H1 (cell line): ENCODE data around the gene CIB2. TPM values are rescaled to one million over a fixed set of nuclear protein-coding genes. Genes with fewer than 3 reads are reported as not detected.

Experiments used
- BACH1 ChIP-seq: IDR thresholded peaks from 2 replicates; pipeline ENCODE4 v1.6.1; 2012; ENCODE audit warnings: low read length, improper control_type of control experiment
- CTBP2 ChIP-seq: IDR thresholded peaks from 2 replicates; pipeline ENCODE4 v1.7.0; 2011; ENCODE audit warnings: borderline replicate concordance, mild to moderate bottlenecking, moderate library complexity, mixed read lengths, low read length; ENCODE audit not compliant: insufficient read depth, insufficient read length
- NANOG ChIP-seq: IDR thresholded peaks from 2 replicates; pipeline ENCODE4 v1.6.1; 2011; ENCODE audit warnings: low read length, low read depth, mild to moderate bottlenecking, inconsistent platforms; ENCODE audit not compliant: insufficient read depth, poor library complexity, severe bottlenecking
- NRF1 ChIP-seq: IDR thresholded peaks from 2 replicates; pipeline ENCODE4 v1.6.1; 2011; ENCODE audit warnings: mild to moderate bottlenecking, low read depth, low read length, improper control_type of control experiment
- polyA plus RNA-seq, 7 experiments: library from polyadenylated mRNA; depleted of rRNA in 3 of 7; stranded (reverse) in 5 of 7; unstranded in 2 of 7; fragments of >200 nt in 5 of 7; fragments of 200-250 nt in 2 of 7; gene quantifications; 1 replicate in 5 of 7; 2 replicates in 1 of 7; 4 replicates in 1 of 7; pipeline versions ENCODE4 v1.2.1 to v1.2.3, GENCODE V29; 2011 to 2013; ENCODE audit warnings: missing spikeins in 2 of 7, mixed read lengths in 2 of 7
- total RNA-seq: library from RNA; stranded (reverse); fragmentation: NEBNext Ultra II Directional; extraction: Animal tissue kit (Norgen Biotek cat#: 25700); gene quantifications from 2 replicates; pipeline ENCODE4 v1.2.1, GENCODE V29; 2021

The CIB2 gene
- total and polyA plus RNA-seq, 2 of the 8 experiments (the other 6 are each of a cell fraction or from before 2014, with no cell fraction given): 41.5 to 45.8 TPM

DNA sequence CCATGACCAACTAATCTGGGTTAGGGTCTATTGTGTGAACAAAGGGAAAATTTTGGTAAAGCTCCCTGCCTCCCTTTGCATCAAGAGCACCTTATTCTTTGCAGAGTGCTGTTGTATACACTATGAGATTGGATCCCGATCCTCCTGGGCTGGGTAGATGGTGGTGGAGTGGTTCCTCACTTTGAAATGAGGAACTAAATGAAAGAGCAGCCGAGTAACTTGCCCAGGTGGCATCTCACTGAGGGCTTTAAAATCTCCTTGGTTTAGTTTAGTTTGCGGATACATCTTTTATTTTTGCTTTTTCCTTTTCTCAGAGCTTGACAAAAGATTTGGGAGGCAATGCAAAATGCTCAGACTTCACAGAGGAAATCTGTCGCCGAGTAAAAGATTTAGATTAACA, 37.4 kb upstream of the CIB2 start (continued):
- TF ChIP-seq CTBP2 (no peak), BACH1 (no peak), NRF1 (no peak), NANOG (no peak)
- TF ChIP-seq, all 59 proteins: peak for 0
